B cell (primary cell): ENCODE measurements around the gene MYRIP. TPM values are rescaled to one million over a fixed set of nuclear protein-coding genes. Genes with fewer than 3 reads are reported as not detected.
"Not testable (repeated sequence)": the region's sequence is repeated elsewhere in the genome, so short reads cannot be mapped to it uniquely, and the experiment has no call there.

Experiments
- ATAC-seq: fragments of 200-7000 bp; cut with Tn5 transposase; one replicate; pipeline ENCODE4 v1.10.0; 2021; ENCODE audit warnings: low read depth, mild to moderate bottlenecking, moderate number of reproducible peaks, moderate library complexity
- CTCF ChIA-PET: fragments of 350-600 bp; sonication (Branson Sonifier 250); formaldehyde crosslinking; loops from one replicate; lab custom pipeline; 2021; ENCODE audit warnings: antibody characterized with exemption, inconsistent platforms; lab: Charles Lee
- POLR2A ChIA-PET: fragments of 350-600 bp; sonication (Branson Sonifier 250); formaldehyde crosslinking; loops from one replicate; lab custom pipeline; 2021; ENCODE audit warnings: antibody characterized with exemption; lab: Charles Lee
- DNase-seq: peaks from one replicate; pipeline ENCODE4 v3.0.0; 2013
- H2AFZ ChIP-seq: 2 replicates; pipeline ENCODE4 v1.6.1; 2012; ENCODE audit warnings: mild to moderate bottlenecking, low read depth, low read length; ENCODE audit not compliant: insufficient read depth, poor library complexity, severe bottlenecking
- H3K27ac ChIP-seq, 2 donors: 1 replicate in 1 of 2; 2 replicates in 1 of 2; pipeline ENCODE4 v1.5.1; 2012 to 2013; ENCODE audit warnings: low read length in 2 of 2, mild to moderate bottlenecking in 2 of 2, moderate library complexity in 1 of 2
- H3K27me3 ChIP-seq, 4 experiments: fragments of 200-600 bp in 1 of 4; sonication (generic) in 1 of 4; replicated peaks in 1 of 4; 1 replicate in 2 of 4; 2 replicates in 2 of 4; pipeline versions ENCODE4 v1.6.1 to v1.7.0; 2013 to 2016; ENCODE audit warnings: low read length in 3 of 4, mild to moderate bottlenecking in 2 of 4, mixed read lengths in 1 of 4, moderate library complexity in 1 of 4; ENCODE audit not compliant: insufficient read depth in 4 of 4, control insufficient read depth in 3 of 4; ENCODE audit errors: control extremely low read depth in 1 of 4
- H3K36me3 ChIP-seq, 2 experiments: replicated peaks in 1 of 2; 1 replicate in 1 of 2; 2 replicates in 1 of 2; pipeline versions ENCODE4 v1.6.1 to v1.7.1; 2013; ENCODE audit warnings: low read length in 1 of 2; ENCODE audit not compliant: insufficient read depth in 2 of 2, control insufficient read depth in 1 of 2; ENCODE audit errors: control extremely low read depth in 1 of 2, extremely low read depth in 1 of 2
- H3K4me1 ChIP-seq, 2 donors: fragments of 200-600 bp in 1 of 2; sonication (generic) in 1 of 2; 1 replicate in 1 of 2; 2 replicates in 1 of 2; pipeline versions ENCODE4 v1.5.1 to v1.6.1; 2013 to 2017; ENCODE audit warnings: low read length in 2 of 2; ENCODE audit not compliant: control insufficient read depth in 2 of 2, insufficient read depth in 2 of 2
- H3K4me2 ChIP-seq: replicated peaks from 2 replicates; pipeline ENCODE3; 2012; ENCODE audit warnings: mild to moderate bottlenecking, low read depth, low read length; ENCODE audit not compliant: poor library complexity, severe bottlenecking
- H3K4me3 ChIP-seq, 5 experiments: fragments of 200-600 bp in 1 of 5; sonication (generic) in 1 of 5; 1 replicate in 3 of 5; 2 replicates in 2 of 5; pipeline versions ENCODE4 v1.5.1 to v1.7.0; 2011 to 2016; ENCODE audit warnings: low read length in 4 of 5, mild to moderate bottlenecking in 4 of 5, low read depth in 2 of 5, control low read depth in 1 of 5, moderate library complexity in 1 of 5; ENCODE audit not compliant: insufficient read depth in 1 of 5; ENCODE audit errors: control extremely low read depth in 1 of 5, extremely low read depth in 1 of 5
- H3K79me2 ChIP-seq: fragments of 200-600 bp; sonication (generic); one replicate; pipeline ENCODE4 v1.6.0; 2016; ENCODE audit warnings: low read length; ENCODE audit not compliant: control insufficient read depth, insufficient read depth
- H3K9ac ChIP-seq: fragments of 200-600 bp; sonication (generic); 2 replicates; pipeline ENCODE4 v1.6.1; 2017; ENCODE audit warnings: mild to moderate bottlenecking, low read length, moderate library complexity
- H3K9me3 ChIP-seq, 3 donors: one replicate each; pipeline versions ENCODE4 v1.6.1 to v1.7.1; 2013; ENCODE audit warnings: low read length in 2 of 3; ENCODE audit not compliant: control insufficient read depth in 2 of 3, insufficient read depth in 1 of 3; ENCODE audit errors: control extremely low read depth in 1 of 3
- H4K20me1 ChIP-seq: 2 replicates; pipeline ENCODE4 v1.6.0; 2012; ENCODE audit warnings: mild to moderate bottlenecking, low read length; ENCODE audit not compliant: insufficient read depth, control insufficient read depth, poor library complexity, severe bottlenecking
- H3K27ac Mint-ChIP-seq: one replicate; pipeline ENCODE4 v1.8.0; 2021; ENCODE audit warnings: mixed read lengths
- H3K27me3 Mint-ChIP-seq: one replicate; pipeline ENCODE4 v1.8.0; 2021; ENCODE audit warnings: mixed read lengths
- H3K4me1 Mint-ChIP-seq: one replicate; pipeline ENCODE4 v1.8.0; 2021; ENCODE audit warnings: mixed read lengths
- H3K4me3 Mint-ChIP-seq: one replicate; pipeline ENCODE4 v1.8.0; 2021; ENCODE audit warnings: mixed read lengths
- H3K9me3 Mint-ChIP-seq: one replicate; pipeline ENCODE4 v1.8.0; 2022; ENCODE audit warnings: mixed read lengths; ENCODE audit not compliant: insufficient read depth
- EZH2 ChIP-seq: IDR thresholded peaks from 2 replicates; pipeline ENCODE4 v1.6.1; 2012; ENCODE audit warnings: borderline replicate concordance, low read depth, mild to moderate bottlenecking, moderate library complexity, low read length; ENCODE audit not compliant: insufficient read depth, poor library complexity, severe bottlenecking
- WGBS: methylation state at CpG from one replicate; pipeline ENCODE4 v1.1.5; 2013; ENCODE audit warnings: missing lambda C conversion rate; ENCODE audit not compliant: insufficient coverage; 5-methylcytosine and 5-hydroxymethylcytosine counted together
- intact Hi-C: fragments of 100-400 bp; cut with micrococcal nuclease; formaldehyde crosslinking; loops from one replicate; pipeline ENCODE4 v1.10.0; 2022
- polyA plus RNA-seq: library from polyadenylated mRNA; depleted of rRNA; stranded (reverse); fragments of >200 nt; gene quantifications from 2 replicates; pipeline ENCODE4 v1.2.3, GENCODE V29; 2012
- total RNA-seq, 2 donors: library from RNA; stranded (reverse); fragments of 120-200 nt in 1 of 2; gene quantifications; 1 replicate in 1 of 2; 2 replicates in 1 of 2; pipeline versions ENCODE4 v1.2.3 to v1.2.4, GENCODE V29; 2013 to 2022
- TF ChIP-seq, protein P1 (sequence below): fragments of 200-600 bp; IDR thresholded peaks from one replicate; pipeline ENCODE4 v1.8.0; 2022; ENCODE audit warnings: antibody characterized with exemption, mild to moderate bottlenecking

Gene MYRIP
- total and polyA plus RNA-seq, 2 donors (not counting 1 experiment from before 2014, with no cell fraction given), result 0.03 to 0.10 TPM

- no peak overlapping the region for H3K4me3 ChIP-seq
- H2AFZ ChIP-seq, result no peak overlapping the region
- H3K4me1 Mint-ChIP-seq, result no peaks in the 10 kb centered on the region
- no peaks in the 10 kb centered on the region for H3K27me3 ChIP-seq
- H4K20me1 ChIP-seq, result no peaks in the 10 kb centered on the region
- WGBS, result 0% methylated on average over 1 of the region's 1 CpG
- no peaks in the 10 kb centered on the region for H3K36me3 ChIP-seq
- no peak overlapping the region for H3K27ac ChIP-seq
- TF ChIP-seq EZH2, result no peak
- TF ChIP-seq, protein P1, sequence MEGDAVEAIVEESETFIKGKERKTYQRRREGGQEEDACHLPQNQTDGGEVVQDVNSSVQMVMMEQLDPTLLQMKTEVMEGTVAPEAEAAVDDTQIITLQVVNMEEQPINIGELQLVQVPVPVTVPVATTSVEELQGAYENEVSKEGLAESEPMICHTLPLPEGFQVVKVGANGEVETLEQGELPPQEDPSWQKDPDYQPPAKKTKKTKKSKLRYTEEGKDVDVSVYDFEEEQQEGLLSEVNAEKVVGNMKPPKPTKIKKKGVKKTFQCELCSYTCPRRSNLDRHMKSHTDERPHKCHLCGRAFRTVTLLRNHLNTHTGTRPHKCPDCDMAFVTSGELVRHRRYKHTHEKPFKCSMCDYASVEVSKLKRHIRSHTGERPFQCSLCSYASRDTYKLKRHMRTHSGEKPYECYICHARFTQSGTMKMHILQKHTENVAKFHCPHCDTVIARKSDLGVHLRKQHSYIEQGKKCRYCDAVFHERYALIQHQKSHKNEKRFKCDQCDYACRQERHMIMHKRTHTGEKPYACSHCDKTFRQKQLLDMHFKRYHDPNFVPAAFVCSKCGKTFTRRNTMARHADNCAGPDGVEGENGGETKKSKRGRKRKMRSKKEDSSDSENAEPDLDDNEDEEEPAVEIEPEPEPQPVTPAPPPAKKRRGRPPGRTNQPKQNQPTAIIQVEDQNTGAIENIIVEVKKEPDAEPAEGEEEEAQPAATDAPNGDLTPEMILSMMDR, result no peak
- H3K4me3 Mint-ChIP-seq, result no peak overlapping the region
- no peaks in the 10 kb centered on the region for H3K79me2 ChIP-seq
- peaks cover 0 to 2% (median 0%) of the 10 kb centered on the region in 3 donors for H3K9me3 ChIP-seq
- no peaks in the 10 kb centered on the region for H3K4me1 ChIP-seq
- no peak overlapping the region for H3K9ac ChIP-seq
- intact Hi-C loops, result no loop called here
- H3K9me3 Mint-ChIP-seq, result no peaks in the 10 kb centered on the region
- H3K27me3 Mint-ChIP-seq, result no peaks in the 10 kb centered on the region
- ChIA-PET POLR2A (no interaction called here), CTCF (no interaction called here)
- H3K27ac Mint-ChIP-seq, result no peak overlapping the region
- H3K4me2 ChIP-seq, result no peak overlapping the region
- no peak for ATAC-seq
- no peak for DNase-seq
Measured at GRCh38 chr3:40278791-40279190, 469.4 kb downstream of the MYRIP start.

- Mint-ChIP-seq H3K9me3 (no peaks in the 10 kb centered on the region), H3K27ac (no peak overlapping the region), H3K27me3 (peaks cover 4% of the 10 kb centered on the region), H3K4me1 (no peaks in the 10 kb centered on the region), H3K4me3 (no peak overlapping the region)
- no peaks in the 10 kb centered on the region for H3K79me2 ChIP-seq
- ChIA-PET POLR2A (no interaction called here), CTCF (no interaction called here)
- WGBS, result no CpG with 5 or more reads among the region's 2 CpGs
- no peaks in the 10 kb centered on the region for H4K20me1 ChIP-seq
- no peaks in the 10 kb centered on the region for H3K27me3 ChIP-seq
- H3K4me2 ChIP-seq, result no peak overlapping the region
- H3K9ac ChIP-seq, result no peak overlapping the region
- H2AFZ ChIP-seq, result no peak overlapping the region
- H3K4me3 ChIP-seq, result no peak overlapping the region
- H3K4me1 ChIP-seq, result no peaks in the 10 kb centered on the region
- intact Hi-C loops, result no loop called here
- H3K9me3 ChIP-seq, result peaks cover 0 to 2% (median 0%) of the 10 kb centered on the region in 3 donors
- ATAC-seq (no peak), DNase-seq (no peak)
- no peaks in the 10 kb centered on the region for H3K36me3 ChIP-seq
- TF ChIP-seq, protein P1, result no peak
- TF ChIP-seq EZH2, result no peak
- H3K27ac ChIP-seq, result no peak overlapping the region
Measured at GRCh38 chr3:40281995-40282394, 472.6 kb downstream of the MYRIP start.

- DNase-seq, H3K4me2 ChIP-seq, H3K36me3 ChIP-seq, CTCF ChIA-PET, H3K4me3 ChIP-seq, H3K79me2 ChIP-seq, H3K27me3 Mint-ChIP-seq, H3K27ac ChIP-seq, H3K27me3 ChIP-seq, H2AFZ ChIP-seq, H3K4me1 ChIP-seq, H3K4me3 Mint-ChIP-seq, H4K20me1 ChIP-seq, intact Hi-C loops, ATAC-seq, H3K9me3 Mint-ChIP-seq, H3K9me3 ChIP-seq, POLR2A ChIA-PET, H3K4me1 Mint-ChIP-seq, H3K9ac ChIP-seq, H3K27ac Mint-ChIP-seq: not testable (repeated sequence)
- WGBS, result 96% methylated on average over 3 of the region's 5 CpGs
Measured at GRCh38 chr3:40283057-40283456, 473.6 kb downstream of the MYRIP start.
